Thoracic aorta (tissue), 2 donors: ENCODE results near the gene CDX1. TPM values are rescaled to one million over a fixed set of nuclear protein-coding genes. Genes with fewer than 3 reads are reported as not detected.

Experiments used
- ATAC-seq: fragments of 150-250 bp; one replicate; pipeline ENCODE4 v1.8.0; 2017; ENCODE audit warnings: low read depth; ENCODE audit not compliant: insufficient number of reproducible peaks, low FRiP score
- DNase-seq: peaks from one replicate; pipeline ENCODE4 v3.0.0-alpha.2; 2020; ENCODE audit warnings: low spot score
- H3K27ac ChIP-seq, 2 donors: fragments of 200-600 bp; sonication (generic); 1 replicate in 1 of 2; 2 replicates in 1 of 2; pipeline ENCODE4 v1.5.1; 2016; ENCODE audit warnings: mild to moderate bottlenecking in 2 of 2, moderate library complexity in 2 of 2
- H3K27me3 ChIP-seq: fragments of 200-600 bp; sonication (generic); replicated peaks from 2 replicates; pipeline ENCODE4 v1.6.0; 2016; ENCODE audit warnings: mild to moderate bottlenecking; ENCODE audit not compliant: insufficient read depth
- H3K36me3 ChIP-seq: fragments of 200-600 bp; sonication (generic); one replicate; pipeline ENCODE4 v1.5.1; 2016
- H3K4me1 ChIP-seq, 2 donors: fragments of 200-600 bp; sonication (generic); 1 replicate in 1 of 2; 2 replicates in 1 of 2; pipeline versions ENCODE4 v1.5.1 to v1.6.0; 2016; ENCODE audit warnings: low read depth in 2 of 2, mild to moderate bottlenecking in 1 of 2; ENCODE audit not compliant: control insufficient read depth in 1 of 2
- H3K4me3 ChIP-seq: fragments of 200-600 bp; sonication (generic); 2 replicates; pipeline ENCODE4 v1.5.1; 2016; ENCODE audit warnings: mild to moderate bottlenecking
- H3K9me3 ChIP-seq: fragments of 200-600 bp; sonication (generic); 2 replicates; pipeline ENCODE4 v1.5.1; 2016
- CTCF ChIP-seq: fragments of 200-600 bp; sonication (generic); IDR thresholded peaks from one replicate; pipeline ENCODE4 v1.5.1; 2019; ENCODE audit warnings: antibody characterized with exemption
- total RNA-seq, 2 donors: library from RNA; depleted of rRNA; stranded (reverse); fragments of >200 nt; gene quantifications; one replicate each; pipeline versions ENCODE4 v1.1.0 to v1.2.3, GENCODE V29; 2016

Gene CDX1
- total RNA-seq, 2 donors from 2014 or later, result not detected

- no peak for TF ChIP-seq CTCF
These were observed 30.9 kb downstream of the CDX1 start for GRCh38 chr5:150197476-150197875.

GRCh38 chr5:150202501-150202900 lies 35.9 kb downstream of the CDX1 start:
- no peak overlapping the region for H3K4me3 ChIP-seq
- no peak overlapping the region for H3K27ac ChIP-seq
- ATAC-seq (no peak), DNase-seq (no peak)
- H3K27me3 ChIP-seq, result no peaks in the 10 kb centered on the region
- no peaks in the 10 kb centered on the region for H3K36me3 ChIP-seq
- no peaks in the 10 kb centered on the region for H3K9me3 ChIP-seq
- no peaks in the 10 kb centered on the region for H3K4me1 ChIP-seq
- TF ChIP-seq CTCF, result no peak

More at GRCh38 chr5:150197476-150197875, 30.9 kb downstream of the CDX1 start:
- Histone ChIP-seq H3K36me3 (no peaks in the 10 kb centered on the region), H3K9me3 (no peaks in the 10 kb centered on the region), H3K4me3 (no peak overlapping the region), H3K27ac (no peak overlapping the region), H3K27me3 (no peaks in the 10 kb centered on the region), H3K4me1 (no peaks in the 10 kb centered on the region)
- ATAC-seq, result no peak
- DNase-seq, result no peak

GRCh38 chr5:150203832-150204589 lies 37.4 kb downstream of the CDX1 start:
- Histone ChIP-seq H3K27ac (no peak overlapping the region), H3K4me3 (no peak overlapping the region), H3K9me3 (no peaks in the 10 kb centered on the region), H3K36me3 (no peaks in the 10 kb centered on the region), H3K27me3 (no peaks in the 10 kb centered on the region), H3K4me1 (no peaks in the 10 kb centered on the region)
- TF ChIP-seq CTCF, result no peak
- ATAC-seq (no peak), DNase-seq (no peak)

- no peak for TF ChIP-seq CTCF
- no peaks in the 10 kb centered on the region for H3K9me3 ChIP-seq
- no peak overlapping the region for H3K27ac ChIP-seq
- H3K36me3 ChIP-seq, result no peaks in the 10 kb centered on the region
- no peaks in the 10 kb centered on the region for H3K4me1 ChIP-seq
- H3K4me3 ChIP-seq, result no peak overlapping the region
- H3K27me3 ChIP-seq, result no peaks in the 10 kb centered on the region
- ATAC-seq (no peak), DNase-seq (no peak)
These were observed 38.0 kb downstream of the CDX1 start for GRCh38 chr5:150204590-150204960.

- Histone ChIP-seq H3K27me3 (no peaks in the 10 kb centered on the region), H3K36me3 (no peaks in the 10 kb centered on the region), H3K4me1 (no peaks in the 10 kb centered on the region), H3K4me3 (no peak overlapping the region), H3K27ac (no peak overlapping the region), H3K9me3 (no peaks in the 10 kb centered on the region)
- TF ChIP-seq CTCF, result no peak
- DNase-seq (no peak), ATAC-seq (no peak)
These were observed 39.7 kb downstream of the CDX1 start for GRCh38 chr5:150206098-150206778.
